HG03060 (cell line): Measurements from ENCODE around the gene SNX6.
A peak's percentile ranks its signal among the peaks of the same experiment; 100 is the strongest.
"Not testable (repeated sequence)": the region's sequence is repeated elsewhere in the genome, so short reads cannot be mapped to it uniquely, and the experiment has no call there.

ENCODE experiments used
- ATAC-seq: cut with Tn5 transposase; IDR thresholded peaks from one replicate; pipeline ENCODE4 v1.9.1; 2021; ENCODE audit warnings: low read depth, moderate number of reproducible peaks; ENCODE audit not compliant: unreplicated experiment

SNX6 gene

DNA sequence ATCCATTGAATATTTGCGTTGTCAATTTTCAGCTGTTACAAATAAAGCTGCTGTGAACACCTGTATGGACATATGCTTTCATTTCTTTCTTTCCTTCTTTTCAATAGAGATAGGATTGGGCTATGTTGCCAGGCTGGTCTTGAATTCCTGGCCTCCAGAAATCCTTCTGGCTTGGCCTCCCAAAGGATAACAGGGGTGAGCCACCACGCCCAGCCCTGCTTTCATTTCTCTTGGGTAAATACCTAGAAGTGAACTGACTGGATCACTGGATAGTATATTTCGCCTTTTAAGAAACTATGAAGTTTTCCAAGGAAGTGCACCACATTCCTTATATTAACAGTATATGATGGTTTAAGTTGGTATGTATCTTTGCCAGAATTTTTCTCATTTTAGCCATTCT lies 58.2 kb downstream of the SNX6 start:
- no peak for ATAC-seq

DNA sequence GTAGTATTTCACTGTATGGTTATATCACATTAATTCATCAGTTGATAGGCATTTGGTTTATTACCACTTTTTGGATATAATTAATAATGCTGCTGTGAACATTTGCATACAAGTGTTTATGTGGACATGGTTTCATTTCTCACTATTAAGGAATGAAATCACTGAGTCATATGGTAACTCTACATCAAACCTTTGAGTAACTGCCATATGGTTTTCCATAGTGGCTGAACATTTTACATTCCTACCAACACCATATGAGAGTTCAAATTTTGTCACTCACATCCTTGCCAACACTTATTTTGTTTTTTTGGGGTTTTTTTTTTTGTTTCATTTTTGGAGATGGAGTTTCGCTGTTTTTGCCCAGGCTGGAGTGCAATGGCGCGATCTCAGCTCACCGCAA lies 60.2 kb downstream of the SNX6 start:
- ATAC-seq, result no peak

DNA sequence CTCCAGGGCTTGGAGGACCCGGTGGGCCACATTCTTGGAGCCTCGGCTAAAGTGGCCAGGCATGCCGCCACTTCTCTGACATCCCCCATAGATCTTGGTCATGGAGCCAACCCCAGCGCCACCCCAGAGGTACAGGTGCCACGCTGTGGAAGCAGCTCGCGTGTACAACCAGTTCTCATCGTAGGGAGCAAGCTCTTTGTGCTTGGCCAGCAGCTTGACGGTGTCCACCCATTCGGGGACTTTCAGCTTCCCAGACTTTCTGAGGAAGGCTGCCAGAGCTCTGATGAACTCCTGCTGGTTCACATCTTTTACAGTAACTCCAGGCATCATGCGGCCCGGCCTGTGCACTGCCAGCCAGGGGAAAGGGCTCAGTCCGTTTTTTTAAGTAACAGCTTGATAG lies 61.1 kb downstream of the SNX6 start:
- ATAC-seq, result no peak

DNA sequence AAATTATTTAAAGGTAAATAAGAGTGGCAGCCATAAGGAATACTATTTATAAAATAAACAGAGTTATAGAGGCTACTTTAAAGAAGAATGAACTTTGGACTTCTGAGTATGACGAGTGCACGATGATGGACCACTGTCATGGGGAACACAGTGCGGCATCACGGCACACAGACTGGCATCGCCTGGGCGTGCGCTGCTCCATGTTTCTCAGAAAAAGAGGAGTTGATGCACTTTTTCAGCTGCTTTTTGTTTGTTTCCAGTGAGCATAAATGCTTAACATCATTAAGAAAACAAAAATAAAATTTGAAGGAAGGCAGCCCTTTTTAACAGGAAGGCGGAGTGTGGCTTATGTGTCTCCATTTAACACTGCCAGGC lies 67.2 kb downstream of the SNX6 start:
- no peak for ATAC-seq

DNA sequence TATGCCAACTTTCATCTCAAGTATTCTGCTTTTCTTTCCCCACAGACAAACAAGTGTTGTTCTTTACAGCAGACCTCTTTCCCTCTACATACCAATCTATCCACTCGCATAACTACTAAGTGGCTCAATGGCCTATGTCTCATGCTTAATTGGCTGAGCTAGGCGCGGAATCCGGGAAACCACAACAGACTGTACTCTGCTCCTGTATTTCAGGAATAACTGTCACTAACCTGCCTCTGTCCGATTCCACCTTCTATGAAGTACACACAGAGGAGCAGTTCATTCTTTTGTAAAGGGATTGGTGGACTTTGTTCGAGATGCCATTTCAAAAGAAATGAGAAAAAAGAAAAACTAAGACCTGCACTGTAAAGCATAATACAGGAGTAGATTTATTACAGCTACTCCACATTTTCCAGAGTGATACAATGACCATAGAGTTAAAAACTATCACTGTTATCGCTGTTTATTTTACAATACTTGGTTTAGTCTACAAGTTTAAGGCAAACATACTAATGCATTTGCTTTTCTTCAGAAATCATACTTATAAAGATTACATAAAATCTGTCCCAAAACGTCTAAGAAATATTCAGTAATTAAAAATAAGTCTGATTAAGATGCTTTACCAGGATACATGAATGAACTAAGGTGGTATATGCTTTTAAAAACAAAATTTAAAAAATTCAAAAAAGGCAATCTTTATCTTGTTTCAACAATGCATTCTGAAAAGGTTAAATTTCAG lies 67.7 kb downstream of the SNX6 start:
- ATAC-seq, result not testable (repeated sequence)

DNA sequence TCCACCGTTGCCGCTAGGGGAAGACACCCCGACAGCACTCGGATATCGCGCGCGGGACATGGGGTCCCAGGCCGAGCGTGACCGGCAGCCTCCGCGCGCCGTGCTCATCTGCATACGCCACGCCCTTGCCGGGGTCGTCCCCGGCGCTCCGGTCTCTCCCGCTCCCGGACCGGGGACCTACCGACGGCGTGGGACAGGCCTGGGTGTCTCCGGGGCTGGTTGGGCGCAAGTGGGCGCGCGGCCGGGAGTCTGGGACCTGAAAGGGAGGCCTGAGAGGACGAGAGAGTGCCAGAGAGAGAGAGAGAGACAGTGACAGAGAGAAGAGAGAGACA lies 73.5 kb downstream of the SNX6 start:
- ATAC-seq, result peak; percentile 14

DNA sequence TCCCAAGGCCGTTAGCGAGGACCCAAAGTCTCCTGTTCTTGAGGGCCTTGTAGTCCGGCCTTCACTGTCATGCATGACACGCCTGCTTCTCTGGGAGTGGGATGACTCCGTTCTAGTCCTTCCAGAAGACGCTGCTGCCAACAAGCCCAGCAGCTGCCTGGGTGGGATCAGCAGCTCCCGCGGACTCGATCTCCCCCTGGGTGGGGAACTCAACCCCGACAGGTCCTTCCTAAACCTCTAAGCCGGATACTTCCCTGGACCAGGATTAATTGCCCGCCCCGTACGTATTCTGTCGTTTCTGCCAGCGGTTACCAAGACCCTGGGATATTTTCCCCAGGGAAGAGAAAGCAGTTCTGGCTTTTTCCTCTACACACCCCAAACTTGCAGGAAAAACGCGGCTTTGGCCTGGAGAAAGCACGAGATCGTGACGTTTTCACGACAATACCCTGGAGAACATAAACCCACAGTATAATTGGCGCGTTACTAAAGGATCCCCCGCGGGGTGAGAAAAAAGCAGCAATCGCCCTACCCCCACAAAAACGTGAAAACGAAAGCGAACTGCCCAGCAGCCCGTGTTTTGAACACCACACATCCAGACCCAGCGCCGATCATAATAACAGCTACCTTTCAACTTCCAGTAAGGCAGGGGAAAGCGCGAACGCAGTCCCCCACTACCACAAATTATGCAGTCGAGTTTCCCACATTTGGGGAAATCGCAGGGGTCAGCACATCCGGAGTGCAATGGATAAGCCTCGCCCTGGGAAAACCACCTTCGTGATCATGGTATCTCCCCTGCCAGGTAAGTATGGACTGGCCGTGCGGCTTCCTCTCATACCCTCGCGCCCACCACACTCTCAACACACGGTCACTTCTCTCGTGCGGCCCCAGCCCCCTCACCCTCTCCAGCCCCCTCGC lies 74.1 kb downstream of the SNX6 start:
- peak; percentile 78 for ATAC-seq

DNA sequence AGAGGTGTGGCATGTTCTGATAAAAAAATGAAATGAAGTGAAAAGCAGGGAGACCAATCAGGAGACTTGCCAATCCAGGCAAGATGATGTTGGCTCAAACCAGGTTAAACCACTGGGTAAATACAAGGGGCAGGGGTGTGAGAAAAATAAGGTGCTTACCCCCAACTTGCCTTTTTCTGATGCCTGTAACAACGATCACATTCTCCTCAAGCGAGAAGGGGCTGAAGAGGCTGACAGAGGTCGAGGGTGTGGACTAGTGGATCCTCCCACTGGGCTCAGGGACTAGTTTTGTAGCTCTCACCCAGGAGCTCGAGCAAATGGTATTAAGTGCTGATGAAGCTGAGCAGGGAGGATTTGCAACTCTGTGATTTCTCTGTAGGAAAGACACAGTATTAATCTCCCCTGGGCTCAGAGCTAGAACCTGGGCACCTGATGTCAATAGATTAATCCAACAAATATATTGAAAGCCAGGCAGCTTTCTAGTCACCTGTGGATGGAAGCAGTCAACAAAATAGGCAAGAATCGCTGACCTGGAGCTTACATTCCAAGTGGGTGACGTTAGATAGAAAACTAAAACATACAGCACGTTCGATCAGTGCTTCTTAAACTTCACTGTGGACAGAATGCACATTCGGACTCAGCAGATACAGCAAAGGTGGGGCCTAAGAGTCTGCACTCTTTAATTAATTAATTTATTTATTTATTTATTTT lies 75.3 kb downstream of the SNX6 start:
- no peak for ATAC-seq

DNA sequence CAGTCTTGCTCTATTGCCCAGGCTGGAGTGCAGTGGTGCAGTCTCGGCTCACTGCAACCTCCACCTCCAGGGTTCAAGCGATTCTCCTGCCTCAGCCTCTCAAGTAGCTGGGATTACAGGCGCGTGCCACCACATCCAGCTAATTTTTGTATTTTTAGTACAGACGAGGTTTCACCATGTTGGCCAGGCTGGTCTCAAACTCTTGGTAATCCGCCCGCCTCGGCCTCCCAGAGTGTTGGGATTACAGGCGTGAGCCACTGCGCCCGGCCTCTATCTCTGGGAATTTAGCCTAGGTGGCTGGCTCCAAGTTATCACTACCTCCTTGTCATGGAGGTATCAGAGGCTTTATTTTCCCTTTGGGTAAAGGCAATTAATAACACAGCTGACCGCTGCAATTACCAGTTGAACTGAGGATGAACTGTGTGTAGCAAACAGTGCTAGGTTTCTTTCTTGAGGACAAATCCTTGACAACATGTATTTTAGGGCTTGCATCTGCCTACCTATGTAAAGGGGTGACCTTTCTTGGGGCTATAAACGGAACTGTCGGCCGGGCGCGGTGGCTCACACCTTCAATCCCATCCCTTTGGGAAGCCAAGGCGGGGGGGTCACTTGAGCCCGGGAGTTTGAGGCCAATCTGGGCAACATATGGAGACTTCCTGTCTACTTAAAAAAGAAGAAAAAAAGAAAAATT lies 80.5 kb downstream of the SNX6 start:
- ATAC-seq, result not testable (repeated sequence)

DNA sequence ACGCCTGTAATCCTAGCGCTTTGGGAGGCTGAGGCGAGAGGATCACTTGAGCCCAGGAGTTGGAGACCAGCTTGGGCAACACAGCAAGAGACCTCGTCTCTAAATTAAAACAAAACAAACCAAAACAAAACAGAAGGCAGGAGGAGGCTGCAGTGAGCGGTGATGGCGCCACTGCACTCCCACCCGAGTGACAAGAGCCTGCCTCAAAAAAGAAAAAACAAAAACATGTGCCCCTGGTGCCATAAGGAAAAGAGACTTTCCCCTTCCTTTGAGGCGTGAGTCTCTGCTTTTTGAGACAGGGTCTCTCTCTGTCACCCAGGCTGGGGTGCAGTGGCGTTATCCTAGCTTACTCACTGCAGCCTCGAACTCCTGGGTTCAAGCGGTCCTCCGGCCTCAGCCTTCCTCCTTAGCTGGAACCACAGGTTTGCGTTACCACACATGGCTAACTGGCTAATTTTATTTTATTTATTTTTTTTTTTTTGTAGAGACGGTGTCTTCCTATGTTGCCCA lies 81.4 kb downstream of the SNX6 start:
- ATAC-seq, result no peak

DNA sequence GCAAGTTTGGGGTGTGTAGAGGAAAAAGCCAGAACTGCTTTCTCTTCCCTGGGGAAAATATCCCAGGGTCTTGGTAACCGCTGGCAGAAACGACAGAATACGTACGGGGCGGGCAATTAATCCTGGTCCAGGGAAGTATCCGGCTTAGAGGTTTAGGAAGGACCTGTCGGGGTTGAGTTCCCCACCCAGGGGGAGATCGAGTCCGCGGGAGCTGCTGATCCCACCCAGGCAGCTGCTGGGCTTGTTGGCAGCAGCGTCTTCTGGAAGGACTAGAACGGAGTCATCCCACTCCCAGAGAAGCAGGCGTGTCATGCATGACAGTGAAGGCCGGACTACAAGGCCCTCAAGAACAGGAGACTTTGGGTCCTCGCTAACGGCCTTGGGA lies 82.8 kb downstream of the SNX6 start:
- ATAC-seq, result peak; percentile 18

DNA sequence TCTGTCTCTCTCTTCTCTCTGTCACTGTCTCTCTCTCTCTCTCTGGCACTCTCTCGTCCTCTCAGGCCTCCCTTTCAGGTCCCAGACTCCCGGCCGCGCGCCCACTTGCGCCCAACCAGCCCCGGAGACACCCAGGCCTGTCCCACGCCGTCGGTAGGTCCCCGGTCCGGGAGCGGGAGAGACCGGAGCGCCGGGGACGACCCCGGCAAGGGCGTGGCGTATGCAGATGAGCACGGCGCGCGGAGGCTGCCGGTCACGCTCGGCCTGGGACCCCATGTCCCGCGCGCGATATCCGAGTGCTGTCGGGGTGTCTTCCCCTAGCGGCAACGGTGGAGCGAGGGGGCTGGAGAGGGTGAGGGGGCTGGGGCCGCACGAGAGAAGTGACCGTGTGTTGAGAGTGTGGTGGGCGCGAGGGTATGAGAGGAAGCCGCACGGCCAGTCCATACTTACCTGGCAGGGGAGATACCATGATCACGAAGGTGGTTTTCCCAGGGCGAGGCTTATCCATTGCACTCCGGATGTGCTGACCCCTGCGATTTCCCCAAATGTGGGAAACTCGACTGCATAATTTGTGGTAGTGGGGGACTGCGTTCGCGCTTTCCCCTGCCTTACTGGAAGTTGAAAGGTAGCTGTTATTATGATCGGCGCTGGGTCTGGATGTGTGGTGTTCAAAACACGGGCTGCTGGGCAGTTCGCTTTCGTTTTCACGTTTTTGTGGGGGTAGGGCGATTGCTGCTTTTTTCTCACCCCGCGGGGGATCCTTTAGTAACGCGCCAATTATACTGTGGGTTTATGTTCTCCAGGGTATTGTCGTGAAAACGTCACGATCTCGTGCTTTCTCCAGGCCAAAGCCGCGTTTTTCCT lies 83.4 kb downstream of the SNX6 start:
- peak; percentile 76 for ATAC-seq

DNA sequence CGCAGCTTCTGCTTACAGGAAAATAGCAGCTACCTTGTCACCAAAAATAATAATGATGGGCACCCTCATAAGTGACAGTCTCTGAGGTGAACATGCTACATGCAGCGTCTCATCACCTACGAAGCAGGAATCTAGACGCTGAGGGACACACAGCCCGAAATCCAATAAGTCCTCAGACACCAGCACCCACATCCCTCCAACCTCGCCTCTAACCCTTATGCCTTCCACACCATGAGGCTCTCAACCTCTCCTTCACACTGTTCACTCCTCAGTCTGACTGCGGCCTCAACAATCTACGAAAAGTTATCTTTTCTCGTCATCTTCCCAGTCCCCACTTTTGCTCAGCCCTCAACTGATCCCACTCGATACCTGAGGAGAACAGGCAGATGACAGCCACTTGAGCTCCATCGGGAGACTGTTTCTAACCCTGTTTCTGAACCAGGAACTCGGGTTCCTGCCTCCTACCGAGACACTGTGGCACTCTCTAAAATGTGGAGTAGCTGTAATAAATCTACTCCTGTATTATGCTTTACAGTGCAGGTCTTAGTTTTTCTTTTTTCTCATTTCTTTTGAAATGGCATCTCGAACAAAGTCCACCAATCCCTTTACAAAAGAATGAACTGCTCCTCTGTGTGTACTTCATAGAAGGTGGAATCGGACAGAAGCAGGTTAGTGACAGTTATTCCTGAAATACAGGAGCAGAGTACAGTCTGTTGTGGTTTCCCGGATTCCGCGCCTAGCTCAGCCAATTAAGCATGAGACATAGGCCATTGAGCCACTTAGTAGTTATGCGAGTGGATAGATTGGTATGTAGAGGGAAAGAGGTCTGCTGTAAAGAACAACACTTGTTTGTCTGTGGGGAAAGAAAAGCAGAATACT lies 89.5 kb downstream of the SNX6 start:
- not testable (repeated sequence) for ATAC-seq

DNA sequence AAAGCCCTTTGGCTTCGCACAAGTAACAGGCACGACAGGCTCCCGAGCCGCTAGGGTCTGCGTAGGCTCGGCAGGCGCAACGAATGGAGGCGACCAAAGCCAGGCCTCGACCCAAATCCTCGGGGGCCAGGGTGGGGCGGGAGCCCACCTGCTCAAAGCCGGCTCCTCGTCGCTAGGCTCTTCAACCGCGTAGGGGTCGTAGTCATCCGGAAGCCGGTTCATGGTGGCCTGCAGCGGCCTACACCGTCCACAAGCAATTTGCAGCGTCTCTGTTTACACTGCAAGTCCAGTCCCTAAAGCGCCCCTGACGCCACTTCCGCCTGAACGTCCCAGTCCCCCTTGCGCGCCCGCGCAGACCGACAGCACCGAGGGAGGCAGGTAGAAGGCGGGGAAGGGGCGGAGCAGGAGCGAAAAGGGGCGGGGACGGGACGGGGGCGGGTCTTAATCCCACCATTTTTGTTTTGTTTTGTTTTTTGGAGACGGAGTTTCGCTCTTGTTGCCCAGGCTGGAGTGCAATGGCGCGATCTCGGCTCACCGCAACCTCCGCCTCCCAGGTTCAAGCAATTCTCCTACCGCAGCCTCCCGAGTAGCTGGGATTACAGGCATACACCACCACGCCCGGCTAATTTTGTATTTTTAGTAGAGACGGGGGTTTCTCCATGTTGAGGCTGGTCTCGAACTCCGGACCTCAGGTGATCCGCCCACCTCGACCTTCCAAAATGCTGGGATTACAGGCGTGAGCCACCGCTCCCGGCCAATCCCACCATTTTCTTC lies 90.4 kb downstream of the SNX6 start, which contains the start of gene EAPP:
EAPP (minus strand) TSS at position 295 of the 774 bp plus-strand sequence; CDS start at position 222, 73 bp downstream.
- peak; percentile 95 for ATAC-seq

DNA sequence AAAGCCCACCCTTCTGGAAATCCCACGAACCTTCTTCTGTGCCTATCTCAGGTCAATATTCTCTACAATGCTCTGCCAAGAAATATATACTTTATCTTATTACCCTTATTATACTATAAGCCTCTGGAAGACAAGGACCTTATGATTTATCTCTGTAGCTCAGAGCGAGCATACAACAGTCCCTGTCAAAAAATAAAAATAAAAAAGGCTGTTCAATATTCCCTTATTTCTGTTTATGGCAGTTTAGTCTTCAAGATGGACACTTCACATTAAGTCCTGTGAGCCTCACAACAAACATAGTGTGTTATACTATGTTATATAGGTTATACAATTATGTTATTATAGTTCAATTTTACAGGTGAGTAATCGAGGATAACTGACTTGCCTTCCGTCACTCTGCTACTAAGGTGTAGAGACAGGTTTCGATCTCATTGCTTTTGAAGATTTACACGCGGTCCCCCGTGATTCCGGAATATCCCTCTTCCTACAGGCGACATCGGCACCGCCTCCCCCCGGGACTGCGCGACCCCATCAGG lies 91.0 kb downstream of the SNX6 start:
- ATAC-seq, result no peak

DNA sequence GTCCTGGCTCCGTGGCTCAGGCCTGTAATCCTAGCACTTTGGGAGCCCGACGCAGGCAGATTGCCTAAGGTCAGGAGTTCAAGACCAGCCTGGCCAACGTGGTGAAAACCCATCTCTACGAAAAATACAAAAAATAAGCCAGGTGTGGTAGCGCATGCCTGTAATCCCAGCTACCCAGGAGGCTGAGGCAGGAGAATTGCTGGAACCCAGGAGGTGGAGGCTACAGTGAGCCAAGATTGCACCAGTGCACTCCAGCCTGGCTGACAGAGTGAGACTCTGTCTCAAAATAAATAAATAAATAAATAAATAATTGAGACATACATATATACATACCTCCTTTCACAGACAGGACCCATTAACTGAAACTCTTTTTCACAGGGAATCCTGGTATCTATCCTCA lies 91.9 kb downstream of the SNX6 start:
- ATAC-seq, result not testable (repeated sequence)

DNA sequence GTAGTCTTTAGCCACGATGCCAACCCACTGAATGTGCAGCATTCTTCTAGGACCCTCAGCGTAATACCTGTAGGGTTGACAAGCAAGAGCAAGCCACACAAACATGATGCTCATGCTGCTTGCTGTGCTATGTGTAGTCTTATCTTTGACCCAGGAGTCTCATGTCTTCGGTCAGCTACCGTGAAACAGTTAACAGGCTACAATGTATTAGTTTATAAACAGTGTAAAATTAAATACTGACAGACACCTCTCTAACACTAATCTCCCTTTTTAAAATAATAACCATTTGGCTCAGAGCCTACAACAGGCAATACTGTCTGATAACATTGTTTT lies 92.3 kb downstream of the SNX6 start:
- ATAC-seq, result no peak
